HepG2 (cell line): ENCODE results near the gene PPP1R27. TPM values are rescaled to one million over a fixed set of nuclear protein-coding genes. Genes with fewer than 3 reads are reported as not detected.

ENCODE experiments used
- CHD2 ChIP-seq: IDR thresholded peaks from 2 replicates; pipeline ENCODE4 v1.6.1; 2011; ENCODE audit warnings: low read depth, low read length, improper control_type of control experiment
- DZIP1 ChIP-seq: sonication (generic); formaldehyde crosslinking; IDR thresholded peaks from 2 replicates; pipeline ENCODE4 v1.5.0; 2020; ENCODE audit warnings: mild to moderate bottlenecking, missing genetic modification reagents
- GATAD2A ChIP-seq: IDR thresholded peaks from 2 replicates; pipeline ENCODE4 v1.6.1; 2016
- GLI4 ChIP-seq: sonication (generic); formaldehyde crosslinking; IDR thresholded peaks from 2 replicates; pipeline ENCODE4 v1.5.1; 2020; ENCODE audit warnings: missing genetic modification reagents, mild to moderate bottlenecking, moderate library complexity, borderline replicate concordance
- HIC2 ChIP-seq: sonication (generic); formaldehyde crosslinking; IDR thresholded peaks from 2 replicates; pipeline ENCODE4 v1.9.0; 2022; ENCODE audit warnings: low read depth, missing genetic modification reagents
- HNRNPH1 ChIP-seq: fragments of 200-400 bp; formaldehyde crosslinking; optimal IDR thresholded peaks from 2 replicates; pipeline ENCODE3; 2017; ENCODE audit warnings: mild to moderate bottlenecking, low read depth, low read length
- KLF16 ChIP-seq, 2 experiments: sonication (generic) in 1 of 2; formaldehyde crosslinking in 1 of 2; IDR thresholded peaks; 2 replicates each; pipeline versions ENCODE4 v1.6.1 to v1.8.0; 2016 to 2023; ENCODE audit warnings: missing genetic modification reagents in 2 of 2, missing compliant biosample characterization in 1 of 2
- MZF1 ChIP-seq: sonication (generic); formaldehyde crosslinking; IDR thresholded peaks from 2 replicates; pipeline ENCODE4 v1.8.1; 2023; ENCODE audit warnings: mild to moderate bottlenecking, missing genetic modification reagents, borderline replicate concordance
- NFATC3 ChIP-seq: sonication (generic); formaldehyde crosslinking; IDR thresholded peaks from 2 replicates; pipeline ENCODE4 v1.5.1; 2020; ENCODE audit warnings: mild to moderate bottlenecking, missing genetic modification reagents
- NR3C1 ChIP-seq: sonication (generic); formaldehyde crosslinking; IDR thresholded peaks from 2 replicates; pipeline ENCODE4 v1.4.0; 2020; ENCODE audit warnings: missing genetic modification reagents
- PLRG1 ChIP-seq: fragments of 450-650 bp; conservative IDR thresholded peaks from 2 replicates; pipeline ENCODE4 v1.6.1; 2016
- RARG ChIP-seq: sonication (generic); formaldehyde crosslinking; IDR thresholded peaks from 2 replicates; pipeline ENCODE4 v1.4.0; 2020; ENCODE audit warnings: low read depth, mild to moderate bottlenecking, missing genetic modification reagents
- SRSF1 ChIP-seq: fragments of 200-400 bp; formaldehyde crosslinking; optimal IDR thresholded peaks from 2 replicates; pipeline ENCODE3; 2017; ENCODE audit warnings: mild to moderate bottlenecking, low read depth, low read length, moderate library complexity
- TEAD3 ChIP-seq: optimal IDR thresholded peaks from 2 replicates; pipeline ENCODE3; 2016; ENCODE audit warnings: borderline replicate concordance
- YY1 ChIP-seq: IDR thresholded peaks from 2 replicates; pipeline ENCODE4 v1.6.1; 2011; ENCODE audit warnings: low read length, low read depth, moderate library complexity, mild to moderate bottlenecking; ENCODE audit not compliant: insufficient read depth, insufficient replicate concordance
- ZBTB1 ChIP-seq: sonication (generic); formaldehyde crosslinking; IDR thresholded peaks from 2 replicates; pipeline ENCODE4 v1.4.0; 2020; ENCODE audit warnings: missing genetic modification reagents, borderline replicate concordance
- ZBTB21 ChIP-seq: sonication (generic); formaldehyde crosslinking; IDR thresholded peaks from 2 replicates; pipeline ENCODE4 v1.4.0; 2020; ENCODE audit warnings: missing genetic modification reagents
- ZHX1 ChIP-seq: sonication (generic); formaldehyde crosslinking; IDR thresholded peaks from 2 replicates; pipeline ENCODE4 v1.8.1; 2022; ENCODE audit warnings: low read depth, mild to moderate bottlenecking, missing genetic modification reagents
- ZNF326 ChIP-seq: sonication (generic); formaldehyde crosslinking; IDR thresholded peaks from 2 replicates; pipeline ENCODE4 v1.4.0; 2020; ENCODE audit warnings: missing genetic modification reagents, borderline replicate concordance
- ZNF496 ChIP-seq: sonication (generic); formaldehyde crosslinking; IDR thresholded peaks from 2 replicates; pipeline ENCODE4 v1.8.1; 2023; ENCODE audit warnings: mild to moderate bottlenecking, moderate library complexity, missing genetic modification reagents; ENCODE audit not compliant: insufficient replicate concordance
- ZNF614 ChIP-seq: IDR thresholded peaks from 2 replicates; pipeline ENCODE4 v1.6.1; 2018; ENCODE audit warnings: missing biosample characterization, missing genetic modification reagents, inconsistent platforms, borderline replicate concordance
- ZNF792 ChIP-seq: IDR thresholded peaks from 2 replicates; pipeline ENCODE4 v1.6.1; 2016
- ZSCAN31 ChIP-seq: sonication (generic); formaldehyde crosslinking; IDR thresholded peaks from 2 replicates; pipeline ENCODE4 v1.5.0; 2020; ENCODE audit warnings: low read depth, mild to moderate bottlenecking, missing genetic modification reagents
- polyA plus RNA-seq, 8 experiments: library from polyadenylated mRNA; depleted of rRNA in 3 of 8; stranded (reverse) in 7 of 8; unstranded in 1 of 8; fragments of >200 nt; fragmentation: Illumina TruSeq in 4 of 8; extraction: Trizol in 4 of 8; gene quantifications; 2 replicates each; pipeline versions ENCODE4 v1.2.1 to v1.2.3, GENCODE V29; 2011 to 2016; ENCODE audit warnings: low read depth in 4 of 8, missing spikeins in 1 of 8, mixed read lengths in 1 of 8; ENCODE audit not compliant: insufficient read depth in 1 of 8
- total RNA-seq, 5 experiments: library from RNA; depleted of rRNA; stranded (reverse); fragments of >200 nt; fragmentation: Illumina TruSeq; extraction: Trizol; gene quantifications; 2 replicates each; pipeline ENCODE4 v1.2.3, GENCODE V29; 2016; ENCODE audit warnings: low read depth in 1 of 5
- TF ChIP-seq, protein P1 (sequence below): sonication (generic); formaldehyde crosslinking; IDR thresholded peaks from 2 replicates; pipeline ENCODE4 v1.5.0; 2020; ENCODE audit warnings: missing genetic modification reagents, mild to moderate bottlenecking, borderline replicate concordance

PPP1R27 gene
- total and polyA plus RNA-seq, 2 of the 13 experiments (the other 11 are each of a cell fraction or from before 2014, with no cell fraction given), result 0.17 to 1.00 TPM

DNA sequence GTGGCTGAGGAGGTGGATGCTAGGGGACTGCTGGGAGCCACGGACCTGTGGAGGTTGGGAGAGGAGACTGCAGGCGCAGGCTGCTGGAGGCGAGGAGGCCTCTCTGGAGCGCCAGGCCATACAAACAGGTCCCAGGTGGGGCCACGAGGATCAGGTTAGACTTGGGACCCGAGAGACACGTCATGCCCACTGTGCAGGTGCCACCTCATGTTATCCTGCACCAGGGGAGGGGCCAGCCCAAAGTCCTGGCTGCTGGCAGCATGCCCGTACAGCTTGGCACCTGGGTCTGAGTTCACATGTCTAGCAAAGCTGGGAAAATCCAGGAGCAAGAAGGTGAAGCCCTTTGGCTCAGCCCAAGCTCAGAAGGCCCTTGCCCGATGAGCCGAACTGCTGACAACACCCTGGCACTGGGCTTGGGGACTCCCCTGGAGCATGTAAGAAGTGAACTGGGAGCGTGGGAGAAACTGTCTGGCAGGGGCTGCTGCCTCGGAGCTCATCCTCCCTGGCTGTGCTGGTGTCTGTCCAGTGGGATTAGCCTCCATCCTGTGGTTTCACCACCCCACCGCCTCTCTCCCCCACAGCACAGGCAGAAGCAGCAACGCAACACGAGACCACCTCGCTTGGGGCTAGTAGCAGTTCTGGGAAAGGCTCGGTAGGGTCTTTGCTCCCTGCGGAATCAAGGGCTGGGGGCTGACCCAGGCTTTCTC is 31.0 kb upstream of the PPP1R27 start (continued):
- TF ChIP-seq ZBTB21 (CRISPR knock-in tag) (no peak), HNRNPH1 (peak; percentile 50), ZNF614 (no peak), ZSCAN31 (CRISPR knock-in tag) (no peak), ZHX1 (CRISPR knock-in tag) (no peak), NR3C1 (CRISPR knock-in tag) (no peak), ZNF326 (CRISPR knock-in tag) (no peak), ZNF792 (CRISPR knock-in tag) (no peak), ZBTB1 (CRISPR knock-in tag) (no peak), KLF16 (CRISPR knock-in tag; IDR thresholded peaks at IDR 0.05) (no peak), PLRG1 (no peak), NFATC3 (CRISPR knock-in tag) (0 out of 2 replicates have a peak, but pooled peaks have one; percentile 10), DZIP1 (CRISPR knock-in tag) (no peak), GLI4 (CRISPR knock-in tag) (no peak), GATAD2A (CRISPR knock-in tag) (no peak), SRSF1 (peak; percentile 48), MZF1 (no peak), TEAD3 (CRISPR knock-in tag) (no peak), RARG (CRISPR knock-in tag) (no peak), HIC2 (peak; percentile 99), YY1 (no peak), ZNF496 (no peak), CHD2 (no peak)
- TF ChIP-seq, protein P1, sequence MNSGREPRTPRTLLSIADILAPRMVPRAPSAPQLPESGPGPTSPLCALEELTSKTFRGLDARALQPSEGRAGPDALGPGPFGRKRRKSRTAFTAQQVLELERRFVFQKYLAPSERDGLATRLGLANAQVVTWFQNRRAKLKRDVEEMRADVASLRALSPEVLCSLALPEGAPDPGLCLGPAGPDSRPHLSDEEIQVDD (CRISPR knock-in tag), result no peak
